HG02798 (cell line): ENCODE data around the gene NECTIN4.
A peak's percentile ranks its signal among the peaks of the same experiment; 100 is the strongest.
"Not testable (repeated sequence)": the region's sequence is repeated elsewhere in the genome, so short reads cannot be mapped to it uniquely, and the experiment has no call there.

ENCODE experiments used
- ATAC-seq: cut with Tn5 transposase; IDR thresholded peaks from one replicate; pipeline ENCODE4 v1.9.1; 2021; ENCODE audit warnings: mild to moderate bottlenecking; ENCODE audit not compliant: unreplicated experiment, poor library complexity

Gene NECTIN4

DNA sequence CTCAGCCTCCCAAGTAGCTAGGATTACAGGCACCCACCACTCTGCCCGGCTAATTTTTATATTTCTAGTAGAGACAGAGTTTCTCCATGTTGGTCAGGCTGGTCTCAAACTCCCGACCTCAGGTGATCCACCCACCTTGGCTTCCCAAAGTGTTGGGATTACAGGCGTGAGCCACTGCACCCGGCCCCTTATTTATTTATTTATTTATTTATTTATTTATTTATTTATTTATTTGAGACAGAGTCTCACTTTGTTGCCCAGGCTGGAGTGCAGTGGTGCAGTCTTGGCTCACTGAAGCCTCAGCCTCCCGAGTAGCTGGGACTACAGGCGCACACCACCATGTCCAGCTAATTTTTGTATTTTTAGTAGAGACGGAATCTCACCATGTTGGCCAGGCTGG lies 23.7 kb downstream of the NECTIN4 start:
- not testable (repeated sequence) for ATAC-seq

DNA sequence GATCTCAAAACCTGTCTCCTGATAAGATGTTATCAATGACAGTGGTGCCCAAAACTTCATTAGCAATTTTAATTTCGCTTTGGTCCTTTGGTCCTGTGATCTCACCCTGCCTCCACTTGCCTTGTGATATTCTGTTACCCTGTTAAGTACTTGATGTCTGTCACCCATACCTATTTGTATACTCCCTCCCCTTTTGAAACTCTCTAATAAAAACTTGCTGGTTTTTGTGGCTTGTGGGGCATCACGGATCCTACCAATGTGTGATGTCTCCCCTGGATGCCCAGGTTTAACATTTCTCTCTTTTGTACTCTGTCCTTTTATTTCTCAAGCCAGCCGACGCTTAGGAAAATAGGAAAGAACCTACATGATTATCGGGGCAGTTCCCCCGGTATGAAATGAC lies 25.4 kb downstream of the NECTIN4 start:
- ATAC-seq: not testable (repeated sequence)

DNA sequence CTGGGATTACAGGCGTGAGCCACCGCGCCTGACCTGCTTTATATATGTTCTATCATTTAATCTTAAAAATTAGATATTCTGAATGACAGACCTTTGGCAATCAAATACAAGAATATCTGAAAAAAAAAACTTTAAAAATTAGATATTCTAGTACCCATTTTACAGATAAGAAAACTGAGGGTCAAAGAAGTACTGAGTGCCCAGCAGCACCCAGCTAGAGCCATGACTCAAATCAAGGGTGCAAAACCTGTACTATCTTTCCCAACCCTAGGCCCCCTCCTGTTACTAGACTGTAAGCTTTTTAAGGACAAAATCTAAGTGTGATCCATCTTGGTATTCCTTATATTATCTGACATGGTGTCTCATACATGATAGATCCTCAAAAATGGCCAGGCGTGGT lies 27.9 kb downstream of the NECTIN4 start:
- ATAC-seq: no peak

DNA sequence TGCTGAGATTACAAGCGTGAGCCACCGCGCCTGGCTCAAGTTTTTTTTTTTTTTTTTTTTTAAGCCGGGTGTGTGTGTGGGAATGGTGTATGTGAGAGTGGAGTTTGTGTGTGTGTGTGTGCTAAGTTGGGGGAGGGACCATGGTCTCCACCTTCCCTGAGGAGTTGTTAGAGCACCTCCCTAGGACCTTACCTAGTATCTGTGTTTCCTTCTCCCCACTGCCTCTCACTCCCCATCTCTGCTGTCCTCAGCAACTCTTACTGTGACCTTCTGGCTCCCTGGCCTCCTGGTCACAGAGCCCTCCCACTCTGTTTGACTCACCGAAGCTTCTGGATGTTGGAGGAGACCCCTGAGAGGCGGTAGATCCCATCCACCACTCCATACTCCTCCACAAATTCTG lies 30.1 kb downstream of the NECTIN4 start:
- ATAC-seq: no peak

DNA sequence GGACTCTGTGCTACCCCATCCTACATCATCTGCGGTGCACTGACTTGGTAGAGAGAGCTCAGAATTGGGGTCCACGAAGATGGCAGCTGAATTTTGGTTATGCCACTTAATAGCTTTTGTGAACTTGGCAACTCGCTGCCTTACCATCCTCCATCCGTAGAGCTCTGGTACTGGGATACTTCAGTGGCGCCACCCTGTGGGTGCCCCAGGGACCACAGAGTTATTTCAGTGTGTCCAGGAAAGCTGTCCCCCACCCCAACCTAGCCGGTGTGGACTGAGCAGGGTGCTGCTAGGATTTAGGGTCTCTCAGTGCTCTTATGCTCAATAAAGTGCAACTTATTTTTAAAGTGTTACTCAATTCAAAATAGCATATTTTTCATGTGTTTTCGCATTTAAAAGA lies 34.6 kb downstream of the NECTIN4 start:
- ATAC-seq: no peak

DNA sequence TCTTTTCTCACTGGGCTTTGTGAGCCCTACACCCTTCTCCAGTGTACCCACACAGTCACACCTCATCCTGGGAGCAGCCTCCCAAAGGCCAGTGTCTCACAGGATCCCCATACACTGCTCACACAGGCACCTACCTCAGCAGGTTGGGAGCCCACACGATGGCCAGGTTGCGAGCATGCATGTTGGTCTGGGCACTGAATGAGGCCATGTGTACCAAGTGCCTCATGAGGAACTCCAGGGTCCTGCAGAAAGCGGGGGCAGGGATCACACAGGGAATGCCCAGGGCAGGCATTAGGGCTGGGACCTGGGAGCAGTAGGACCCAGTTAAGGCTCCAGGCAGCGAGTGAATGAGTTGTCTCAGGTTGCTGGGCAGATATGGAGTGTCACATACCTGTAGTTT lies 35.1 kb downstream of the NECTIN4 start:
- no peak for ATAC-seq

DNA sequence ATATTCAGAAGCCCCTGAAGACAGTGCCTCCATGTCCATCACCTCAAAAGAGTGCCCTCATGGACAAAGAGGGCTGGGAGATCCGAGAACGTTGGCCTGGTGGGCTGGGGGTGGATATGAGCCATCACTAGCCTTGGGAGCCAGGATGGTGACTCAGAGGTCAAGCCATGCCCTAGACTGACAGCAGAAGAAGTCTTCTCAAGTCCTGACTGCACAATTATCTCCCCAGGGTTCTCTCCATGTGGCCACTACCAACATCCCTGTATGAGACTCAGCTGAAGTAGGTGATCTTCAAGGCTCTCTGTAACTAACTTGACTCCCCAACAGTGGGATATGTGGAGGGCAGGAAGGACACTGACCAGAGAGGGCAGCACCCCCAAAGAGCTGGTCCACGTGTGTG lies 36.5 kb downstream of the NECTIN4 start:
- no peak for ATAC-seq

DNA sequence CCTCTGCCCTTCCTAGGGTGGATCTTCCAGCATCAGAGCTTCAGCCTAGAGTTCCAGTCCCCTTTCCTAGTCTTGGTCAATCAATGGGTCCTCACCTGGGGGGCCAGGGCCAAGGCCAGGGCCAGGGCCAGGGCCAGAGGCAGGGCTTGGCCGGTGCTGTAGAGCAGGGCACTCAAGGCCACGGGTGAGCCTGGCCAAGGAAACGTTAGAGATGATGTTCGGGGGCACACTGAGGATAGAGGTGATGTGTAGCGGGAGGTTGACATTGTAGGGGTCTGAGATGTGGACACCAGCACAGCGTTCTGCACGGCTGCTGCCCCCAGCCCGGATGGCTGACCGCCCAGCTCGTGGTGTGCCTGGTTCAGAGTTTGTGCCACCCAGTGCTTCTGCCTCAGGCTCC lies 38.1 kb downstream of the NECTIN4 start:
- ATAC-seq: no peak

DNA sequence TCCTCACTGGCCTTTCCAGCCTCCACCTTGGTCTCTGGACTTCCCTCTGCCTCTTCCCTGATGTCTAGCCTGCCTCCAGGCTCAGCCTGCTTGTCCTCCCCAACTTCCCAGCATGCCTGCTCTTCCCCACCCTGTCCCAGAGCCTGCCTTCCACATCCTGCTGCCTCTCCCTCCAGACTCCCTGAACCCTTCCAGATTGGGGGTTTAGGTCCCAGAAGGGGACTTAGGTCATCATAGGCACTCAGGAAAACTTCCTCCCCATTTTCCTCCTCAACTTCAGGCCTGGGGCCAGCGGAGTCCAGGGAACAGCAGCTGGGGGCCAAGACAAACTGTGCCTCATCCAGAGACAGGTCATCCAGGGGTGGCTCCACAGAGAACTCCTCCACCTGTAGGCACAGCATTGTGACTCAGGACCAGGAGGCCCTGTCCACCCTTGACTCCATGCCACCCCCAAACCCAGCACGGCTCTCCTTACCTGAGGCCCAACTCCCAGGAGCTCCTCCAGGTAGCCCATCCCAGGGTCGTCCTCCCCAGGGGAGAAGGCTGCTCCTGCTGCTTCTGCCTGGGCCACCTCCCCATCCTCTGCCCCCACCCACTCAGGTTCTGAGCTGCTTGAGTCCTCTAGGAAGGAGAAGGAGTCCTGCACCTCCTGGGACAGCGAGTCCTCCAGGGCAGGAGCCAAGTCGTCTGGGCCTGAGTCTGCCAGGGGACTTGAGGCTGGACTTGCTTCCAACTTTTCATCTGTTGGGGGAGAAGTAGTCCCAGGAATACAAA lies 40.2 kb downstream of the NECTIN4 start:
- no peak for ATAC-seq

DNA sequence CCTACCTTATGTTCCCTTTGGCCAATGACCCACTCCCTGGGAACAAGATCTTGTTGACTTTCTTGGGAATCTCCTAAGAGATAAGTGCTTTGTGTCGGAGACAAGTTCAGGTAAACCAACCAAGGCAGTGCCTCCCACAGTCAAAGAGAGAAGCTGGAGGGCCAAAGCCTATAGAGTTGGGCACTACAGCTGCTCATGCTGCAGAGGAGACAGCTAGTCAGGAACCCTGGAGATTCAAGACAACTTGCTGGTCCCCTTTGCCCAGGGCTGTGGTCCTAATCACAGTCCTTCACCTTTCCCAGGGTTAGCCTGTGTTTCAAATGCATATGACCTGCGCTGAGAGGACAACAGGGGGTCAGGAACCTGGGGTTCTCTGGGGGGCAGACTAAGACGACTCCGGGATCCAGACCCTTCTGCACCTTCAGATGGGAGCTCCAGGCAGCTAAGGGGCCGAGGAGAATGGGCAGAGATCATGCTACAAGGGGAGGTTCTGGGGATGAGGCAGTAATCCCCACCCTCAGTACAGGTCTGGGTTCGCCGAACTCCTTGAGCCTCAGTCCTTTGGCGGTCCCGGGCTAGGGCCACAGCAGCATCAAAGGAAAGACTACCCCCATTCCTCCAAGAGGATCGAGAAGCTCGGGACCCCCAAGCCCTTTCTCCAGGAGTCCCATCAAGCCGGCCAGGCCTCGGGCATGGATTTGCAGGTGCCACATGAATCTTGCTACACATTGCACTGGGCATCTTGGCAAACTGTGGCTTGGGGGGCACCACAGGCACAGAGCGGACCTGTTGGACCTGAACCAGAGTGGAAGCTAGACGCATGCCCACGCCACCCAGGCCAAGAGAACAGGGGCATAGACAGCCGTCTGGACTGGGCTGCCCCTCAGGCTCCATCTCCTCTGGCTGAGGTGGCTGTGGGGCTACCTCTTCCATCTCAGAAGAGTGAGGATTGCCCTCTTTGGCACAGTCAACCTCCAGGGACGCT lies 41.6 kb downstream of the NECTIN4 start:
- no peak for ATAC-seq

DNA sequence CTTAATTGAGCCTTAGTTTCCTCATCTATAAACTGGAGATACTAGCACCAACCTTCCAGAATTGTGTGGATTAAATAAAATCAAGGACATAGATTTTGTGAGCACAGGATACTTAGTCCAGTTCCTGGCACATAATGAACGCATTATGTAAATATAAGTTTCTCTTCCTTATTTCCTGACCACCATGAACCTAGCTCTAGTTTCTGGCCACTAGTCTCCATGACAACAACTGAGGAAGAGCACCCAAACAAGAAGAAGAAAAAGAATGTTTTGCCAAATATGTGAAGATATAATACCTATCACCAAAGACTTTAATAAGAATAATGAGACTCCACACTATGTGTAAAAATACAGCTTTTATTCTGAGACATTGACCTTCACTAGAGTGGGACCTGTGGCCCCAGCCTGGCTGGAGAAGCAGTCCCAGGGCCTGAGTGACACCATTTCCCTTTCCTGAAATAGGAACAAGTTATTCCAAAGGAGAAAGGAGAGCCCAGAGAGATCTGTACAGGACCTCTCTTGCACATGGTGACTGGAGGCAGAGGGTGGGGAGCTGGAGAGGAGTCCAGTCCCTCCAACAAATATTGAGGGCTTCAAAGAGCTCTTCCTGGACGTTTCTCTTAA lies 42.6 kb downstream of the NECTIN4 start:
- peak; percentile 34 for ATAC-seq

DNA sequence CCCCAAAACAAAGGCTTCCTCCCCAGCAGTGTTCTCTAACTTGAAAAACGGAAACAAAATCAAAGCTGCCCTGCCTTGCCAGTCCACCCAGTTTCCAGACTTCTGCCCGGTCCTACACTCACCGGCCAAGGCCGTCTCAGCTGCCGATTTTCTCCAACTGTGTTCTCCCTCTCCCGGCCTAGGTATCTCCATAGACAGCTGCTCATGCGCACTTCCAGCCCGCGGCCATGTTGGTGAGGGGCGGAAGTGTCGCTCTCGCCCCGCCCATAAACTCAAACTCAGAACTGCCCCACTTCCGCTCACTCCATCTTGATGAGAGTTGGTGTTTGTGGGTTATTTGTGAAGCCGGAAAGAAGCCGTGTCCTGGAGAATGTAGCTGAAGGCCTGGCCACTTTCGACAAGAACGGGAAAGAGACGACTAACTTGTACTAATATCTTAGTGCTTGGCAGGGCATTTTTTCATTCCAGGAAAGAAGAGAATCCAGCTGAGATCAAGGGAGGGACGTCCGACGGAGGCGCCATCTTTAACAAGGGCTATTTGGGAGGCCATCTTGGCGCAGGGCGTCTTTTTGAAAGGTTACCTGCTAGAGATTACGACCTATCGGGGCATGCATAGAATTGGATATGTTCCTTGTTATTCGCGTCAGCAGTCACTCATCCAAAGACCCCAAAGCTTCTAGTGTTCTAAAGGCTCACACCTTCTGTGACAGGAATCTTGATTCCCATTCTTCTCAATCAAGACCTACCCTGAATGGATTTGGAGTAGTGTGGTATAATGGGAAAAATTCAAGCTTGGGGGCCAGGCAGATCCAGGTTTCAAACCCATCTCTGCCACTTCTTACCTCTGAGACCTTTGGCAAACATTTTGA lies 43.4 kb downstream of the NECTIN4 start, which contains the start of gene USF1:
USF1 (minus strand) TSS at position 242 of the 869 bp plus-strand sequence. CDS start 2,702 bp downstream, outside the sequence.
- ATAC-seq: peak; percentile 80

DNA sequence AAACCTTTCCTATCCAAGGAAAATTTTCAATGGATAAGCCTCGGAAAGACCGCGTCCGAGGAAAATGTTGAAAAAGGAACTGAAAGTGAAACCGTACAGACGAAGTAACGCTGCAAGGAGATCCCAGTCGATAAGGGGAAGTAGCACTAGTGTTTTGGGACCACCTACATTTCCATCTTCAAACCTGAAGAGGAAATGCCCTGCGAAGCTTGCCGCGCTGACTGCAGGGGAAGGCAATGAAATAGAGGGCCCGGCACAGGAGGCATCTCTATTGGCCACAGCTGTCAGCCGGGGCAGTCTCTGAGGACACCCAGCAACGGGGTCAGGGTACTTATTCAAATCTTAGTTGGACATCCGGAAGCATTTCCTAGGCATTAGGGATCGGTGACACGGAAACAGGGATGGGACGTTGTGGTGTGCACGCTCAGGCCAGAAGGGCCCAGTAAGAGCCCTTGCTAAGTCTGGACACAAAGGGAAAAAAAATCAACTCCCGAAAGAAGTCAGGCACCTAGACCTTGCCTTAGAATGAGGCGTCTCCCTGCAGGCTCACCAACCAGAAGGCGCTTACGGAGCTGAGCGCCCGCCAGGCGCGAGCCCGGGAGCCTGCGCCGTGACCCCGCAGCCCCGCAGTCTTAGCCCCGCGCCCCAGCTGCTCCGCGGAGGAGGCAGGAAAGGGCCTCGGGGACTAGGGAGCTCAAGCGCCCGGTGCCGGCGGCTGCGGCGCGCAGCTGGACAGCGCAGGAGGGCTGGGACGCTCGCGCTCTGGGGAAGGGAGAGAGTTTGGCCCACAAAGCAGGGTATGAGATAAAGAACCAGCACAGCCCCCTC lies 44.2 kb downstream of the NECTIN4 start:
- ATAC-seq: peak; percentile 39

DNA sequence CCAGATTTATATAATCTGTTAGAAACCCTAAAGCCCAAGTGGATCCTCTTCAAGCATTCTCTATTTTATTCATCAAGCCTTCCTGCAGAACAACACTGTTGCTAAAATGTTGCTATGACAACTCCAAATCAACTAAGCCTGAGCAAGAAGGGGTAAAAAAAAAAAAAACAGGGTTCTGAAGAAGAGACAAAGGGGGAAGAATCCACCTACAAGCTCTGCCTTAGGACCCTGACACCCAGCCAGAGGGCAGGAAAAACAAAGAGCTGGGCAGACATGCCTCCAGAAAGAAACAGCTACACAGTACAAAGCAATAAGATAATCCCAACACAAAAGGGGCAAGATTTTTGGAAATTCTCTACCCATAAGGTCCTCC lies 44.8 kb downstream of the NECTIN4 start:
- no peak for ATAC-seq

DNA sequence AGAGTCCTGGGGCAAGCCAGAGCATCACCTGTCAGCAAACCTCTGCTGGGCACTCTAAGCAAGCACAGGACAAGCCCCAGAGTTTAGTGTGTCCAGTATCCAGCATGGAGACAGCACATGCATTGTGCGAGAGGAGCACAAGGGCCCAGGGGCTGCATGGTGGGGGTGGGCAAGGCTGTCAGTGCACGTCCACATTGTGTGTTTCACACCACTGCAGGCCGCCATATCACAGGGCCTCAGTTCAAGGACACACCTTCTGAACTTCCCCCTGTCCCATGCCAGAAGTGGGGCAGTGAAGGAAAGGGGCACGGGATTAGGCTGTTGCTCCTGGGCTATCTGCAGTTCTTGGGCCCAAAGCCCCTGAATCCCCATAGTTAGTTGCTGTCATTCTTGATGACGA lies 49.8 kb downstream of the NECTIN4 start:
- ATAC-seq: no peak

DNA sequence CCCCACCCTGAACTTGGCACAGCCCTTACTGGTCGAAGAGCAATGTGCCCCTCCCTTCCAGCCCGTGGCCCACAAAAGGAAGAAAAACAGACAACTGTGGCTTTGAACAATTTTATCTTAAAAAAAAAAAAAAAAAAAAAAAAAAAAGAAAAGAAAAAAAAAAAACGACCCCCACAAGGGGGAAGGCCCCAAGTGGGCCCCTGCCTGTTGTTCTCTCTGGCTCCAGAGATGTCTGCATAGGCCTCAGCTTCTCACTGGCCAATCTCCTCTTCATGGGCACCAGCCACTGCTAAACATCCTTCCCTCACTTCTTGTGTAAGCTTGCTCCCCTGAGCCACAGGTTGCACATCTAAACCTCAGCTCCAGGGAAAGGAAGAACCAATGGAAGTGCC lies 50.2 kb downstream of the NECTIN4 start:
- ATAC-seq: no peak

DNA sequence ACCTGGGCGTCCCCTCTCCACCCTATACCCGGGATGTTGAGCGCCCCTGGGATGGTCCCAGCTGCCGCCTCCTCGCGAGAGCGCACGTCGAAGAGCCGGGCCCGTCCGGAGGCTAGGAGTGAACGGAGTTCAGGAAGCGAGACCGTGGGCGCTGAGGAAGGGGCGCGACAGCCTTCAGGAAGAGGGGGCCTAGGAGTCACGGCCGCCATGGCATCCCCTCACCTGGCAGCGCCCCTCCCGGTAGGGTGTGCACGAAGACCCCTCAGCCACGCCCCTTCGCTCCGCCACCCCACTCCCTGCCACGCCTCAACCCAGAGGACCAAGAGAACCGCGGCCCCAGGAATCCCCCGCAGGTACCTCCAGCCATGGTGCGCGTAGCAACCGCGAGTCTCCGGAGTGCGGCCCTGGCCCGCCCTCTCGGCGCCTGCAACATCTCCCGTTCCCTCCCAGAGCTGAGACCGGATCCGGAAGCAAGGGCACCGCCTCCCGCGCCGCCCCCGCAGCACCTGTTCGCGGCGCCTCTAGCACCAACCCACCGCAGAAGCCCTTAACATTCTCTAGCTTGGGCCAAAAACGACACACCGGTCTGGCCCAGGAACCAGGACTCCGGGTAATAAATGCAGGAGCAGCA lies 50.7 kb downstream of the NECTIN4 start, which contains the start of gene TSTD1:
TSTD1 (minus strand) TSS at position 442 of the 631 bp plus-strand sequence; CDS start at position 367, 75 bp downstream.
- peak; percentile 90 for ATAC-seq
